HG02885 (cell line): Measurements from ENCODE around the gene F2.
"Not testable (repeated sequence)": the region's sequence is repeated elsewhere in the genome, so short reads cannot be mapped to it uniquely, and the experiment has no call there.

Experiments
- ATAC-seq: cut with Tn5 transposase; IDR thresholded peaks from one replicate; pipeline ENCODE4 v1.9.1; 2021; ENCODE audit warnings: mild to moderate bottlenecking; ENCODE audit not compliant: unreplicated experiment, poor library complexity

Gene F2

GRCh38 chr11:46719048-46719542, at the start of gene F2:
Gene F2 (plus strand): TSS chr11:46719213. CDS start chr11:46719236, 23 bp downstream.
- ATAC-seq: no peak

GRCh38 chr11:46669711-46670139, 49.3 kb upstream of the F2 start:
- no peak for ATAC-seq

GRCh38 chr11:46670521-46670920, 48.5 kb upstream of the F2 start:
- ATAC-seq: not testable (repeated sequence)

GRCh38 chr11:46671958-46672315, 47.1 kb upstream of the F2 start:
- no peak for ATAC-seq

- no peak for ATAC-seq
Observed at GRCh38 chr11:46672381-46672839, 46.6 kb upstream of the F2 start.

GRCh38 chr11:46673713-46674462, 45.1 kb upstream of the F2 start:
- no peak for ATAC-seq

- no peak for ATAC-seq
Observed at GRCh38 chr11:46674463-46675287, 44.3 kb upstream of the F2 start.

GRCh38 chr11:46675288-46675851, 43.6 kb upstream of the F2 start:
- ATAC-seq: no peak

- no peak for ATAC-seq
Observed at GRCh38 chr11:46675949-46676348, 43.1 kb upstream of the F2 start.

- ATAC-seq: no peak
Observed at GRCh38 chr11:46676436-46677158, 42.4 kb upstream of the F2 start.

- ATAC-seq: no peak
Observed at GRCh38 chr11:46677169-46677568, 41.8 kb upstream of the F2 start.

GRCh38 chr11:46677991-46678740, 40.8 kb upstream of the F2 start:
- no peak for ATAC-seq

GRCh38 chr11:46678741-46679130, 40.3 kb upstream of the F2 start:
- ATAC-seq: no peak

GRCh38 chr11:46679241-46680163, 39.5 kb upstream of the F2 start:
- ATAC-seq: no peak

GRCh38 chr11:46680164-46680760, 38.8 kb upstream of the F2 start:
- ATAC-seq: no peak

- no peak for ATAC-seq
Observed at GRCh38 chr11:46680815-46681214, 38.2 kb upstream of the F2 start.

- no peak for ATAC-seq
Observed at GRCh38 chr11:46681814-46682213, 37.2 kb upstream of the F2 start.
